Activated gamma-delta T cell (primary cell): ENCODE measurements around the gene GLRX5.
A peak's percentile ranks its signal among the peaks of the same experiment; 100 is the strongest.

Experiments used
- DNase-seq: peaks from one replicate; lab custom pipeline; 2025; lab: John Stamatoyannopoulos, UW

Gene GLRX5

DNA sequence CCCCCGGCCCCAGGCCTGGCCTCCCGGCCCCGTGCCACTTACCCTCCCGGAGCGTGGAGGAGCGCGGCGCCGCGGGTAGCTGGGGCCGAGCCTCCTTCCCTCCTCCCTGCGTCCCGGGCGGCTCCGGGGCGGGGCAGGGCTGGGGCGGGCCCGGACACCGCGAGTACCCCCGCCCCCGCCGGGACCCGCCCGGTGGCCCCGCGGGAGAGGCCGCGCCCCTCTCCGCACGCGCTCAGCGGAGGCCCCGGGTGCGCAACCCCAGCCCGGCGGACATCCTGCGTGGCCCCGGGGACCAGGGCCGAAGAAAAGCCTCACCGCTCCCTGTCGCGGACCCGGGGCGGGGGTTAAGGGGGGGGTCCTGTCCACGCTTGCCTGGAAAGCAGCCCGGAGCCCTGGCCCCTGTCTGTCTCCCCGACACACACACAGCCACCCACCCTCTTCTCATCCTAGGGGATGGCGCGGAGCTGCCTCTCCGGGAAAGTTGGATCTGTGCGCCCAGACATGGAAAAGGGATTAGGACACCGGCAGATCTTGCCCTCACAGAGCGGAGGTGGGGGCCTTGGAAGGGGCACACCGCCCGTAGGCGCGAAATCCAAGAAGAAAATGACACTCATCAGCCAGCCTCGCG lies 18.2 kb upstream of the GLRX5 start, which contains the start of gene SYNE3:
SYNE3 (minus strand) TSS at position 97 of the 628 bp plus-strand sequence. CDS start 40,829 bp downstream, outside the sequence.
- DNase-seq, result peak; percentile 44

DNA sequence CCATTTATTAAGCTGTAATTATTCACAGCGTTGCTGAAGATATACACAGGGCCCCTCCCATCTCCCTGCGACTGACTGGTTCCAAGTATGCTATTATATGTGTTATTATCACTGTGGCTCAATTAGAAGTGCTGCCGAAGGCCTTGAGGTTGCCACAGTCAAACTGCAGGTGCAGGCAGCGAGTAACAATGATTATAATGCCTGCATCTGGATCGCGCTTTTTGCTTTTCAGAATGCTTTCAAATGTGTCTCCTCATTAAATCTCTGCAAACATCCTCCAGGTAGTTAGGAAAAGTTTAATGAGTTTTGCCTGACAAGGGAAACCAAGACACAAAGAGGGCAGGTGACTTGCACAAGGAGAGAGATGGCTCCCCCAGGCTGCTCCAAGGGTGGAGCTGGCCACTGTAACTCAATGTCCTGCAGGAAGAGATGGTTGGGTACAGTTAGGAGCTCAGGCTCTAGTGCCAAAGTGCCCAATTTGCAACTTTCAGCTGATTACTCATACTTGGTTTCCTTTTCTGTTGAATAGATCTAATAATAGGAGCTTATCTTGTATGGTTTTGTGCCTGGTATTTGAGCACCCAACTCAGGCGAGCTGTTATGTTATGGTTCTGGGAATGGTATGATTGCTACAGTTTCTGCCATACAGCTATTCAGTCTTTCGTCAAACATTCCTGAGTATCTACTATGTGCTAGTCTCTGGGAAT lies 16.7 kb upstream of the GLRX5 start:
- DNase-seq, result no peak

DNA sequence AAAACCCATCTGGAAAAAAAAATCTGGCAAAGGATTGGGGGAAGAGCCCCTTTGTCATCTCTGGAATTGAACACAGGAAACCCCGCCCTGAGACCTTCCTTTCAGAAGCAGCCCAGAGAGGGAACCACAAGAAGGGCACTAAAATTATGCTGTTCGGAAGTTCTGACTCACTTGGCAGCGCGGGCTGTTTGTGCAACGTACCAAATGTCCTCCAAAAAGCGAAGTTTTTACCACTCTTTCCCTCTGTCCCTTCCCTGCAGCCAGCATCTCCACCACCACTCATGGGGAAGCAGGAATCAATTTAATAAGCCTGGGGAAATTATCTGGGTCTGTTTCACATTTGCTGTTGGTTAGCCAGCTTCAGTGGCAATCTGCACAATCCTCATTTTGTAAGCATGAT lies 15.2 kb upstream of the GLRX5 start:
- DNase-seq, result no peak

DNA sequence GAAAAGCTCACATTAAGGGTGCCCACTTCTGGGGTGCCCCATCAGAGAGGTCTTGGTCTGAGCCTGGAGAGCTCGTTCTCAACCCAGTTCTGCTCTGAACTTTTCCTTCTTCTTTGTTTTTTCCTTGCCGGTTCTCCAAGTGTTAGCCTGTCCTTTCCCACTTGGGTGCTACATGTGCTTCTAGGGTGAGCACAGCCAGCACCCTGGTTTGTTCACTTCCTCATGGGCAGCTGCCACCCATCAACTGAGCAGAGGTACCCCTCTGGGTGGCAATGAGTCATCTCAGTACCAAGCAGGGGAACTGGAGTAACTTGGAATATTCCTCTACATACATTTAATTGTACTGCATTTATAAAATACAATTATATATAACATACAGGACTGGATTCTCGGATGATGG lies 14.5 kb upstream of the GLRX5 start:
- DNase-seq, result no peak

DNA sequence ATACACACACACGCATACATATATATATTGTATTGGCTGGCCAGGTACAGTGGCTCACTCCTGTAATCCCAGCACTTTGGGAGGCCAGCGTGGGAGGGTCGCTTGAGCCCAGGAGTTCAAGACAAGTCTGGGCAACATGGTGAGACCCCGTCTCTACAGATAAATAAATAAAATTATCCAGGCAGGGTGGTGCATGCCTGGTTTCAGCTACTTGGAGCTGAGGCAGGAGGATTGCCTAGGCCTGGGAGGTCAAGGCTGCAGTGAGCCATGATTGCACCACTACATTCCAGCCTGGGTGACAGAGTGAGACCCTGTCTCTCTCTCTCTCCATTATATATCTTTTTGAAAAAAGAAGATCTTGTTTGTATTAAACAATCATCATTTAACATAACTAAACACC lies 13.8 kb upstream of the GLRX5 start:
- no peak for DNase-seq

DNA sequence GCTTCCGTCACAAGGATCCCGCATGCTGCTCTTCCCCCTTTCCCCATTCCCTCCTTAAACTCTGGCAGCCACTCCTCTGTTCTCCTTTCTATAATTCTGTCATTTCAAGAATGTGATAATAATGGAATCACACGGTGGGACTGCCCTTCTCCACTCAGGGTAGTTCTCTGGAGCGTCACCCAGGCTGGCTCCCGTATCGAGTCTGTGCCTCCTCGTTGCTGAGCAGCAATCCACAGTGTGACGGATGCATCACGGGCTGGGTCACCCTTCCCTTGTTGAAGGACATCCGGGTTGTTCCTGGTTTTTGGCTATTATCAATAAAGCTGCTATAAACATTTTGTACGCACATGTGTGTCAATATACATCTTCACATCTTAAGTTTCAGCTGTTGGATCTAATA lies 12.7 kb upstream of the GLRX5 start:
- no peak for DNase-seq

DNA sequence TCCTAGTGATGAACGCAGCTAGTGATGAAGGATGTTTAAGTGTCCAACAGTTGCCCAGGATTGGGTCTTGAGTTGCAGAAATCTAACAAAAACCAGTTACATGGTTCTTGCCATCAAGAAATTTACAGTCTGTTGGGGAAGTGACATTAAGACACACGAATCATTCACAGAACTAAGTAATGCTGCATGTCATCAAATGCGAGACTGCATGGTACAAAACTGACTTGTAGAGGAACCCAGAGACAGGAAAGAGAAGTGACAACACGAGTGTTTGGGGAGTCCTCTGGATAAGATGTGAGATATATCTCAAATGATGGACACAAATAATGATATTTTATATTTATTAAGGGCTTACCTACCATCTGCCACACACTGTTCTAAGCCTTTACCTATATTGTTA lies 12.3 kb upstream of the GLRX5 start:
- no peak for DNase-seq

DNA sequence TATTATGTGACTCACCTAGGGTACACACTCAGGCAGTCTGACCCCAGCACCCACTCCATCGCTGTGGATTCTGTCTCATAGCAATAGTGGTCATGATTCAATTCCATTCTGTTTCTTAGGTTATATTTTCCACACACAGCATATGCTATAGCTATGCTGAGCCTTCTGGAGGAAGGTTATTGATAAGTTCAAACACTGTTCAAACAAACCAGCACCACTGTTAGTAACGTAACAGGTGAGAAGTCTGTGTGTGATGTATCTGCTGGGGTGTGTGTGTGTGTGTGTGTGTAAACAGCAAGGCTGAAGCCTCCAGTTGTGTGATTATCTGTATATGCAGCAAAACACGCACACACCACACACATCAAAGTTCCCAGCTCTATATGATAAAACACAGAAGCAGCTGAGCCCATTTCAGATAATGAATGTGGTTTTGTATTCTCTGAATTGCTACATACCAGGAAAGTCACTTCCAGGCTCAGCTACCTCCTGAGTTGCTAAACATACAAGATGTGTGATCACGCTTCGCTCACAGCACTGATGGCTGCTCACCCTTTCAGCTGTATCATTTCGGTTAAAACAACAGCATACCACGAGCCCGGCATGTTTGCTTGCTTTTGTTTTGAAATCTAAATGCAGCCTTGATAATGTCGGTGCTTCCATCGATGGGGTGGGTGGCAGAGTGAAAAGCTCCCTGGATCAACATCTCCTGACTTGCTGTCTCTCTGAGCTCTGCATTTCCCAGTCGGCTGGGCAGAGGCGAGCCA lies 11.6 kb upstream of the GLRX5 start:
- no peak for DNase-seq

DNA sequence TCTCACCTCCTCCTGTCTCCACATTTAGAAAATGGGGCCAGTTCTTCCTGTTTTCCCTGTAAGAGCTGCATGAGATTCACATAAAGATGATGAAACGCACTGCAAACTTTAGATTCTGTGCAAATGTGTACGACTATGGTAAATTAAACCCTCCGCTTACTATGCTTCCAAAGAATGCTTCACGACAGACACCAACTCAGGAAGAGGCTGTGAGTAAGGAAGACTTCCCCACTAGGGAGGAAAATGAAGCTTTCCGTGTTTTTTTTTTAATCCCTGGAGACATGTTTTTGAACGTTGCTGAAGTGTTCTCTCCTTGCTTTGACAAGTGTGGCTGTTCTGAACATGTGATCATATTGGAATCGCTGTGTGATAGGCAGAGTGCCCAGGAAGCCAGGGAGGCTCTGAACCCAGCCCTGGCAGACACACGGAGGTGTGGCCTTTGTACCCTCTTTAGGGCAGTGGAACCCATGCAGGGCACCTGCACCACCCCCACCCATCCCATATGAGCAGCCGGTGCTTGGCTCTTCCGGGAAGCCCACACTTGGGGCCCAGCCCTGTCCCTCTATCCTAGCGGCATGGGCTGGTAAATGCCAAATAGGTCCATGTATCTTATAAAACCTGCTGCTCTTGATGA lies 10.9 kb upstream of the GLRX5 start:
- no peak for DNase-seq

DNA sequence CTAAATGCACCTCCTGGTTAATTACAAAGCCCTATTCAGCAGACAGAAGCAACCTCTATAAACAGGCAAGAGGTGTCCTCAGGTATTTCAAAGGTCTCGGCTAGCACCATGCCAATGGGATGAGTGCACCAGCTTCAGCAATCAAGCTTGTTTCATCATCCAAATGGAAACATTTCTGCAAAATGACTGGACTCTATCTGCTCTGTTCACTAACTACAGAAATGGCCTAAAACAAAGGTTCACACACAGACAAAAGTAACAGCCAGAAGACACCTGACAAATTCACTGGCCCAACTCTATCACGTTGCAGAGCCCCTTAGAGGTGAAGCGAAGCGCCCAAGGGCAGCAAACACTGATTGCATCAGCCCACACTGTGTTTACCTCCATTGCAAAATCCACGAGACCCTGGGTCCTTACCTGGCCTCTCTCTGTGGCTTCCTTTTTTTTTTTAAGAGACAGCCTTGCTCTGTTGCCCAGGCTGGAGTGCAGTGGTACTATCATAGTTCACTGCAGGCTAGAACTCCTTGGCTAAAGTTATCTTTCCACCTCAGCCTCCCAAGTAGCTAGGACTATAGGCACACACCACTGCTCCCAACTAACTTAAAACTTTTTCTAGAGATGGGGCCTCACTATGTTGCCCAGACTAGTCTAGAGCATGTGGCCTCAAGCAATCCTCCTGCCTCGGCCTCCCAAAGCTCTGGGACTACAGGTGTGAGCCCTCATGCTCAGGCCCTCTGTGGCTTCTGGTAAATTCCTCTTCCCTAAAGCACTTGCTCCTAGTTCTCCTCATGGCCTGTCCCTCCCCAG lies 9.9 kb upstream of the GLRX5 start:
- DNase-seq, result no peak

DNA sequence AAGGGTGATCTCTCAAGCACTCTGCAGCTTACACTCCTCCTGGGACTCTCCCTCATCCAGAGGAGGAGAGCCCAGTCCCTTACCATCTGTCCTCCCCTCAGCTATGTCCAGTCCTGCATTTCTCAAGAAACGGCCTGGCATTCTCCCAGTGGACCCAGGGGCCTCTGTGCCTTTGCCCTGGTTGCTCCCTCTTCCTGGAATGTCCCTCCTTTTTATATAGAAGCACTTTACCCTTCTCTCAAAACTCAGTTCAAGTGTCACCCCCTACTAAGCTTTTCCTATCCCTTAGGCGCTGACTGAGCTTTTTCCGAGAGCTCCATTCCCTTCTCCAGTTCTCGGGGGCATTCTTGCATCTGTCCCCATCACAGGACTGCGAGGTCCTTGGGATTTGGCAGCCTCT lies 8.9 kb upstream of the GLRX5 start:
- DNase-seq, result no peak

DNA sequence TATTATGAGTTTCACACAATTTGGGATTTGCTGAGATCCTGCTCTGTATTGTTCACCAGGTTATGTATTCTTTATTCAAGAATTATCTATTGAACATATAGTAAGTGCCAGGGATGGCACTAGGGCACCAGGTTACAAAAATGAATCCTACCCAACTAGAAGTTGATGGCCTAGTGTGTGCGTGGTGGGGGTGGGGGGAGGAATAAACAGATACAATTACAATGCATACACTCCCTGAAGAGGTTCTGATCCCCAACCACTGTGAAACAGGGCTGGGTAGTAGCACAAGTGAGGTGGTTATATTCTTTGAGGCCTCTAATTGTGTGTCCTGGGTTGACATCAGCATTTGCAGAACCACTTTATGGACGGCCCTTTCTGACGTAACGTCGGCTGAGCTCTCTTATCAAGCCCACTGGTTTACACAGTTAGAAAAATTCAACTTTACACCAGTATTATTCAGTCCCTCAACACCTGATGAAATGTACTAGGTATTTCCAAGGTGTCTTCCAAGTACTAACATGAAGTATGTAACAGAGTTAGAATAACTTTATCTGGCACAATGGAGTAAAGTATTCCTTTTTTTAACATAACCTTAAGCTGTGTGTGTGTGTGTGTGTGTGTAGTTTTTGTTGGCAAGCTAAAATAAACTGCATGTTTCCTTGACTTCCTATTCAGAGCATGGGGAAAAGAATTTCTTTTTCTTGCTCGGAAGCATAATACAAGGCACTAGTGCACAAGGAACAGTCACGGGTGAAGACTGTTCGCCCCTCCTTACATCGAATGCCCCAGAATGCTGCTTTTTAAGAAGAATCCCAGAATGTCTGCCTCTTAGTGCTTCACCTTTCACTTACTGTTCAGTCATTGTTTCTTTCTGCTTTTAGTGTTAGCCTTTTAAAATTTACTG lies 8.1 kb upstream of the GLRX5 start:
- DNase-seq, result no peak

DNA sequence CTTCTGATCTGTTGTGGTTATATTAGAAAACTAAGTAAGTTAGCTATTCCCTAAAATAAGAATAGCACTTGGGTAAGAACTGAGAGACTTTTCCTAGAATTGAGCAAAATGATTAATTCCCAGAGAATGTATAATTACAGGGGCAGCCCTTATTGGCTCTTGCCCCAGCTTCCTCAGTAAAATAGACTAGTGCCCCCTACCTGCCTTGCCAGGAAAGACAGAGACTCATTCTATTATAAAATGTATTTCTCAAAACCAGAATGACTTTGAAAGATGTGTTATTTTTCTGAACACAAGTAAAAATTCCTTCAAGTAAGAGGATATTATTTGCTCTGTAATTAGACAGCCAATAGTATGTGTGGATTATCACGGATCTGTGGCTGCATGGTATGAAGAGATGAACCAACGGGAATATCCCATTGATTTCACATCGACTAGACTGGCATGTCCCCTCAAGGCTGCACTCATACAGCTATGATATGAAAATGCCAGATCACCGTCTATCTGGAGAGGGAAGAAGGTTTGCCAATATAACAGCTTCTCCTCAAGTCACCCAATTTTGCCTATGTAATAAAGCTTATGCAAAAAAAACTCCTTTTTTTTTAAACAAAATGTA lies 7.4 kb upstream of the GLRX5 start:
- no peak for DNase-seq

DNA sequence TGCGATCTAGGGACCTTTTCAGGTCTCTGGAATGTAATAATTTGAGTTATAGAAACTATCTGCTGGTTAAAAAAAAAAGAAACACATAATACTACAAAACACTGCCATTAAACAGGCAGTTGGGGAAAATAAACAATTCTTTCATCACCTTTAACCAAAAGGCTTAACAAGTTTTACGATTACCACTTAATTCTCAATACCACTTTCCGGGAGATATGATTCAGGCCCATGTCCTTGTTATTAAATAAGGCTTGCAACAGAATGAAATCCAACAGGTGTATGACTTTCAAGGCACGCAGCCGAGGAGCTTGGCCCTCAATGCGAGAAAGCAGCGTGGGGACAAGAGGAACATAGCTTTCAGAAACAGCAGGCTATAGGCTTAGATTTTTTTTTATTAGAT lies 5.6 kb upstream of the GLRX5 start:
- DNase-seq, result no peak

DNA sequence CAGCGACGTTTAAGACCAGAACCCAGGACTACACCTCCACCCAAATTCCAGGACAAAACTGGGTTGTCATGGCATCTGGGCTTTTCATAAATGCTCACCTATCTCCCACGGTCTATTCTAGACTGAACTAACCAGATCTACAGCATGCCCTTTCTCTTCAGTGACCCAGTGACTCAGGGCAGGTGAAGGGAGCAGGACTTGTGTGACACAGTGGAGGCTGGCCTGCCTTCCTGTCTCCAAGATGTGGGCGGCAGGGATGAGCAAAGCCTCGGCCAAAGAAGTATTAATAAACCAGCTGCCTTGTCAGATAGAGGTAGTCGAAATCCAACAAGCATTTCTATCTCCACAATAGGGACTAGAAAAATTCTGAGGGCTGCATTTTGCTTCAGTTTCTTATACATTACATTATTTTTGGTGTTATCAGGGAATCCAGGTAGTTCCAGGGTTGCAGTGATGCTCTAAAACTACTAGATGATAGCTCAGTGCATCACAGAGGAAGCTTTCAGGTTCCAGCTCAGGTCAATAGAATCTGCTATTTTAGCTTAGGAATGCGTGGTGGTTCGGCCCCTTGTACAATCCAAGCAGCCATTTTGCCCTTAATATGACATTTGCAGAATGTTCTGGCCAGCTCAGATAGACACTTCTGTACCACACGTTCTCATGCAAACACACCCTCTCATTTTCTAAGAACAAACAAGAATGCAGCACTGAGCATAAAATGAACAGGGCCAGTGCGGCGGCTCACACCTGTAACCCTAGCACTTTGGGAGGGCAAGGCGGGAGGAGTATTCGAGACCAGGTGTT lies 4.2 kb upstream of the GLRX5 start:
- no peak for DNase-seq

DNA sequence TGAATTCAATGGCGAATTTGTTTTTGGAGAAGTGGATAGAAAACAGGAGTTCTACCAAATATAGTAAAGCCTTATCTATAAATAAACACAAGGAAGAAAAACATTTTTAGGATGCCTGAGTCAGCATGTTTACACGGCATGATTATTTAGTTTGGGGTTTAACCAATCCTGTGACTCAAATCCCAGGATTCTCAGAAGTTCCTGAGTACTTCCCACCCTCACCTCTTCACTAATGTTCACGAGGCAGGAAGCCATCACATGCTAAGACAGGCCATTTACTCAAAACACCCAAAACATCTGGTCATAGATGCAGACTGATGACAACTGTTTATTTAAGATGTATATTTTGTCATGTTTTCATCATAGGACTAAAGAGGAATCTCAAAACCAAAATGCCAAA lies 3.4 kb upstream of the GLRX5 start:
- no peak for DNase-seq

DNA sequence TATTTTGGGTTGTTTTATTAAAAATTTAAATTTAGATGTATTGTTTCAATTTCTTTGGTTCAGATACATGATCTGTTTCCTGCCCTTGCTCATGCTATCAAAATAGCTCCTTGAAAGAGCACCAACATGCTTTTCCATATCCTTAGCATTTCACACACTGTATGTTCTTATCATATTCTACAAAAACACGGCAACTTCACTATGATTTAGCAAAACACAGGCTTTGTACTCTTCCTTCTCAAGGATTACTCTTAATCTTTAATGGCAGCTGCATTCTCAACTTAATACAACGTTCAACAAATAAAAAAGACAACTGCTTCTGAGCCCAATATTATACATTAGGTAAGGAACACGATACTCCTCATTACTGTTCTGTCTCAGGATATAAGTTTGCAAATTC lies 2.9 kb upstream of the GLRX5 start:
- DNase-seq, result no peak

DNA sequence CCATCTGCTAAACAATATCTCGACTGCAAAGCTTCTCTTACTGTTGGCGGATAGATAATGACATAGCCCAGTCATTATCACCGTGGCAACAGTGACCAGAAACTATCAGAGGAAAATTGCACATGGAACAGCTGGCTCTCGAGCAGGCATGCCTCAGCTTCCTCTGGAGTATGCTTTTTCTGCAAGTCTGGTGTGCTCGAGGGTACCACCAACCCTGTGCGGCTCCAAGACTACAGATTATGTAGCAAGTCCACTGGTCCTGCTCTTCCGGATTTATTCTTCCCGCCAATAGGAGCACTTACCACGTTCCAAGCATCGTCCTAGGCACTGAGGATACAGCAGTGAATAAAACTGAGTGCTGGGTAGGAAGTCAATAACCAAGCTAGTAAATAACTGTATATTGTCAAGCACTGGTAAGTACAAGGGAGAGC lies 1.4 kb upstream of the GLRX5 start:
- DNase-seq, result no peak

DNA sequence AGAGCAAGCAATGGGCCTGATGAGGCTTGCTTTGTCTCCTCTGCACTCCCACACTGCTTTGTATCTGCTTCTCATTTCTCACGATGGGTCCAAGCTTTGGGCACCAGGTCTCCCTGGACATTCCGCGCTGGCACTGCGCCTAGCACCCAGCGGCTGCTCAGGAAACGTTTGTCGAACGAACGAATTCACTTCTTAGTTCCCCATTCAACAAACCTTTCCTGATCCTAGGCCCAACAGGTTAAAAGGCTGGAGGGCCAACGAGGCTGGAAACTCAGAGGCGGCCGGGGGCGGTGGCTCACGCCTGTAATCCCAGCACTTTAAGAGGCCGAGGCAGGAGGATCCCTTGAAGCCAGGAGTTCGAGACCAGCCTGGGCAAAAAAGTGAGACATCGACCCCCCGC lies 1.0 kb upstream of the GLRX5 start:
- no peak for DNase-seq
